ENCODE results near the gene SKIC8. TPM values are rescaled to one million over a fixed set of nuclear protein-coding genes. Genes with fewer than 3 reads are reported as not detected.

SKIC8 gene
- total and polyA plus RNA-seq, 2 of the 13 experiments (the other 11 are each of a cell fraction or from before 2014, with no cell fraction given) = 69.5 to 70.6 TPM

DNA sequence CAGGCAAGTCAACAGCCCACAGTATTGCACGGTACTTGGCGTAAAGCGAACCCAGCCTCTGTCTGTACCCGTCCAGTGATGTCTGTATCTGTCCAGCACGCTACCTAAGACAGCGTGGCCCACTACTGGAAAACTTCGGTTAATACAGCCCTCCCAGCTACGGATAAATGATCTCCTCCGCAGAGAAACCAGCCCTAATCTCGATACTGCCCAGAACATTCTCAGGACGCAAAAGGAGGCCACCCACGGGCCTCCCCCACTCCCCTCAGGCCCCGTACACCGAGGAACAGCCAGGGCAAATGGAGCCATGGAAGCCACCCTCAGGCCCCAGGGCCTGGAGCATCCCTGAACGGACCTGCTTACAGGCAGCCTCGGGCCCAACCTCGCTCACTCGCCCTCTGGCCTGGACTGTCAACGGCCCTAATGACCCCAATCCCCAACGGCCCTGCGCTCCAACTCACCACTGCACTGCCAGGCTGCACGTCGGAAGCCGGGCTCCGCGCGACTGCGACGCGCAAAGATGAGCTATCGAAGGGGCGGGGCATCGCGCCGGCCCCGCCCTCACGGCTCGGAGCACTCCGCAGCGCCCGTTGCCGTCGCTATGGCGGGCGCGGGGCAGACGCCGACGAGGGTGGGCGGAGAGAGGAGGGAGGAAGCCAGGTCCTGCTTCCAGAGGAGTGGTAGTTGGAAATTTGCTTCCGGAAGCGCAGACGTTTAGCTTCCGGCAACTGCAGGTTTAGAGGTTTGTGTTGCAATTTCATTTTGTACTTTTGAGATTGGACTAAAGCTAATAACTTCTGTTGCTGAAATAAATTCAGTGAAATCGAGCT is at the start of gene SKIC8 (continued):
- TF ChIP-seq, protein P1, sequence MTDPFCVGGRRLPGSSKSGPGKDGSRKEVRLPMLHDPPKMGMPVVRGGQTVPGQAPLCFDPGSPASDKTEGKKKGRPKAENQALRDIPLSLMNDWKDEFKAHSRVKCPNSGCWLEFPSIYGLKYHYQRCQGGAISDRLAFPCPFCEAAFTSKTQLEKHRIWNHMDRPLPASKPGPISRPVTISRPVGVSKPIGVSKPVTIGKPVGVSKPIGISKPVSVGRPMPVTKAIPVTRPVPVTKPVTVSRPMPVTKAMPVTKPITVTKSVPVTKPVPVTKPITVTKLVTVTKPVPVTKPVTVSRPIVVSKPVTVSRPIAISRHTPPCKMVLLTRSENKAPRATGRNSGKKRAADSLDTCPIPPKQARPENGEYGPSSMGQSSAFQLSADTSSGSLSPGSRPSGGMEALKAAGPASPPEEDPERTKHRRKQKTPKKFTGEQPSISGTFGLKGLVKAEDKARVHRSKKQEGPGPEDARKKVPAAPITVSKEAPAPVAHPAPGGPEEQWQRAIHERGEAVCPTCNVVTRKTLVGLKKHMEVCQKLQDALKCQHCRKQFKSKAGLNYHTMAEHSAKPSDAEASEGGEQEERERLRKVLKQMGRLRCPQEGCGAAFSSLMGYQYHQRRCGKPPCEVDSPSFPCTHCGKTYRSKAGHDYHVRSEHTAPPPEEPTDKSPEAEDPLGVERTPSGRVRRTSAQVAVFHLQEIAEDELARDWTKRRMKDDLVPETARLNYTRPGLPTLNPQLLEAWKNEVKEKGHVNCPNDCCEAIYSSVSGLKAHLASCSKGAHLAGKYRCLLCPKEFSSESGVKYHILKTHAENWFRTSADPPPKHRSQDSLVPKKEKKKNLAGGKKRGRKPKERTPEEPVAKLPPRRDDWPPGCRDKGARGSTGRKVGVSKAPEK (CRISPR knock-in tag; IDR thresholded peaks at IDR 0.05; ENCODE audit: borderline replicate concordance) = no peak
- TF ChIP-seq MZF1 (CRISPR knock-in tag; IDR thresholded peaks at IDR 0.05; ENCODE audit: borderline replicate concordance) = no peak
- peak; percentile 93; the same call in 1 of the 2 replicates for TF ChIP-seq ZNF788 (CRISPR knock-in tag; IDR thresholded peaks at IDR 0.05; ENCODE audit: borderline replicate concordance)
- no peak for TF ChIP-seq ZFP36 (IDR thresholded peaks at IDR 0.05; ENCODE audit: borderline replicate concordance, low read depth, low read length, partially characterized antibody)
- no peak for TF ChIP-seq MIER2 (CRISPR knock-in tag; IDR thresholded peaks at IDR 0.05)
- TF ChIP-seq, protein P2, sequence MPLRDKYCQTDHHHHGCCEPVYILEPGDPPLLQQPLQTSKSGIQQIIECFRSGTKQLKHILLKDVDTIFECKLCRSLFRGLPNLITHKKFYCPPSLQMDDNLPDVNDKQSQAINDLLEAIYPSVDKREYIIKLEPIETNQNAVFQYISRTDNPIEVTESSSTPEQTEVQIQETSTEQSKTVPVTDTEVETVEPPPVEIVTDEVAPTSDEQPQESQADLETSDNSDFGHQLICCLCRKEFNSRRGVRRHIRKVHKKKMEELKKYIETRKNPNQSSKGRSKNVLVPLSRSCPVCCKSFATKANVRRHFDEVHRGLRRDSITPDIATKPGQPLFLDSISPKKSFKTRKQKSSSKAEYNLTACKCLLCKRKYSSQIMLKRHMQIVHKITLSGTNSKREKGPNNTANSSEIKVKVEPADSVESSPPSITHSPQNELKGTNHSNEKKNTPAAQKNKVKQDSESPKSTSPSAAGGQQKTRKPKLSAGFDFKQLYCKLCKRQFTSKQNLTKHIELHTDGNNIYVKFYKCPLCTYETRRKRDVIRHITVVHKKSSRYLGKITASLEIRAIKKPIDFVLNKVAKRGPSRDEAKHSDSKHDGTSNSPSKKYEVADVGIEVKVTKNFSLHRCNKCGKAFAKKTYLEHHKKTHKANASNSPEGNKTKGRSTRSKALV (CRISPR knock-in tag; IDR thresholded peaks at IDR 0.05) = peak; percentile 80; the same call in 1 of the 2 replicates
- no peak for TF ChIP-seq SETDB1 (CRISPR knock-in tag; IDR thresholded peaks at IDR 0.05; ENCODE audit: borderline replicate concordance)
- peak; percentile 68; the same call in 1 of the 2 replicates for TF ChIP-seq RFX5 (IDR thresholded peaks at IDR 0.05; ENCODE audit: low read depth, low read length)
- no peak for TF ChIP-seq HMG20B (CRISPR knock-in tag; conservative IDR thresholded peaks at IDR 0.05)
- TF ChIP-seq MAZ (IDR thresholded peaks at IDR 0.05; ENCODE audit: borderline replicate concordance, low read depth, low read length) = peak; percentile 91
- TF ChIP-seq MAZ (CRISPR knock-in tag; IDR thresholded peaks at IDR 0.05; ENCODE audit: low read depth) = peak; percentile 68; the same call in 1 of the 2 replicates
- TF ChIP-seq ZNF205 (CRISPR knock-in tag; IDR thresholded peaks at IDR 0.05) = peak; percentile 76
- TF ChIP-seq, protein P3, sequence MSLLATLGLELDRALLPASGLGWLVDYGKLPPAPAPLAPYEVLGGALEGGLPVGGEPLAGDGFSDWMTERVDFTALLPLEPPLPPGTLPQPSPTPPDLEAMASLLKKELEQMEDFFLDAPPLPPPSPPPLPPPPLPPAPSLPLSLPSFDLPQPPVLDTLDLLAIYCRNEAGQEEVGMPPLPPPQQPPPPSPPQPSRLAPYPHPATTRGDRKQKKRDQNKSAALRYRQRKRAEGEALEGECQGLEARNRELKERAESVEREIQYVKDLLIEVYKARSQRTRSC (CRISPR knock-in tag; IDR thresholded peaks at IDR 0.05; ENCODE audit: low read depth) = 0 out of 2 replicates have a peak, but pooled peaks have one; percentile 34
- TF ChIP-seq GATAD2A (CRISPR knock-in tag; IDR thresholded peaks at IDR 0.05) = no peak
- TF ChIP-seq, protein P4, sequence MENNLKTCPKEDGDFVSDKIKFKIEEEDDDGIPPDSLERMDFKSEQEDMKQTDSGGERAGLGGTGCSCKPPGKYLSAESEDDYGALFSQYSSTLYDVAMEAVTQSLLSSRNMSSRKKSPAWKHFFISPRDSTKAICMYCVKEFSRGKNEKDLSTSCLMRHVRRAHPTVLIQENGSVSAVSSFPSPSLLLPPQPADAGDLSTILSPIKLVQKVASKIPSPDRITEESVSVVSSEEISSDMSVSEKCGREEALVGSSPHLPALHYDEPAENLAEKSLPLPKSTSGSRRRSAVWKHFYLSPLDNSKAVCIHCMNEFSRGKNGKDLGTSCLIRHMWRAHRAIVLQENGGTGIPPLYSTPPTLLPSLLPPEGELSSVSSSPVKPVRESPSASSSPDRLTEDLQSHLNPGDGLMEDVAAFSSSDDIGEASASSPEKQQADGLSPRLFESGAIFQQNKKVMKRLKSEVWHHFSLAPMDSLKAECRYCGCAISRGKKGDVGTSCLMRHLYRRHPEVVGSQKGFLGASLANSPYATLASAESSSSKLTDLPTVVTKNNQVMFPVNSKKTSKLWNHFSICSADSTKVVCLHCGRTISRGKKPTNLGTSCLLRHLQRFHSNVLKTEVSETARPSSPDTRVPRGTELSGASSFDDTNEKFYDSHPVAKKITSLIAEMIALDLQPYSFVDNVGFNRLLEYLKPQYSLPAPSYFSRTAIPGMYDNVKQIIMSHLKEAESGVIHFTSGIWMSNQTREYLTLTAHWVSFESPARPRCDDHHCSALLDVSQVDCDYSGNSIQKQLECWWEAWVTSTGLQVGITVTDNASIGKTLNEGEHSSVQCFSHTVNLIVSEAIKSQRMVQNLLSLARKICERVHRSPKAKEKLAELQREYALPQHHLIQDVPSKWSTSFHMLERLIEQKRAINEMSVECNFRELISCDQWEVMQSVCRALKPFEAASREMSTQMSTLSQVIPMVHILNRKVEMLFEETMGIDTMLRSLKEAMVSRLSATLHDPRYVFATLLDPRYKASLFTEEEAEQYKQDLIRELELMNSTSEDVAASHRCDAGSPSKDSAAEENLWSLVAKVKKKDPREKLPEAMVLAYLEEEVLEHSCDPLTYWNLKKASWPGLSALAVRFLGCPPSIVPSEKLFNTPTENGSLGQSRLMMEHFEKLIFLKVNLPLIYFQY (CRISPR knock-in tag; IDR thresholded peaks at IDR 0.05; ENCODE audit: borderline replicate concordance) = no peak
- TF ChIP-seq, protein P5, sequence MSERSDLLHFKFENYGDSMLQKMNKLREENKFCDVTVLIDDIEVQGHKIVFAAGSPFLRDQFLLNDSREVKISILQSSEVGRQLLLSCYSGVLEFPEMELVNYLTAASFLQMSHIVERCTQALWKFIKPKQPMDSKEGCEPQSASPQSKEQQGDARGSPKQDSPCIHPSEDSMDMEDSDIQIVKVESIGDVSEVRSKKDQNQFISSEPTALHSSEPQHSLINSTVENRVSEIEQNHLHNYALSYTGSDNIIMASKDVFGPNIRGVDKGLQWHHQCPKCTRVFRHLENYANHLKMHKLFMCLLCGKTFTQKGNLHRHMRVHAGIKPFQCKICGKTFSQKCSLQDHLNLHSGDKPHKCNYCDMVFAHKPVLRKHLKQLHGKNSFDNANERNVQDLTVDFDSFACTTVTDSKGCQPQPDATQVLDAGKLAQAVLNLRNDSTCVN (CRISPR knock-in tag; IDR thresholded peaks at IDR 0.05; ENCODE audit: borderline replicate concordance) = peak; percentile 62; the same call in 1 of the 2 replicates
- no peak for TF ChIP-seq ZFP62 (CRISPR knock-in tag; IDR thresholded peaks at IDR 0.05)
- no peak for TF ChIP-seq HNF4A (CRISPR knock-in tag; IDR thresholded peaks at IDR 0.05)
